ENCODE data around the gene SNX13.

The SNX13 gene

GRCh38 chr7:17965603-17966002 is 25.3 kb upstream of the SNX13 start:
- DNase-seq (ENCODE audit: low read depth): no peak
- no peak overlapping the region for H3K4me3 ChIP-seq (ENCODE audit: low read depth, low read length)
- TF ChIP-seq CTCF (IDR thresholded peaks at IDR 0.05; ENCODE audit: insufficient read depth, low read depth, low read length, missing control alignments): no peak

DNA sequence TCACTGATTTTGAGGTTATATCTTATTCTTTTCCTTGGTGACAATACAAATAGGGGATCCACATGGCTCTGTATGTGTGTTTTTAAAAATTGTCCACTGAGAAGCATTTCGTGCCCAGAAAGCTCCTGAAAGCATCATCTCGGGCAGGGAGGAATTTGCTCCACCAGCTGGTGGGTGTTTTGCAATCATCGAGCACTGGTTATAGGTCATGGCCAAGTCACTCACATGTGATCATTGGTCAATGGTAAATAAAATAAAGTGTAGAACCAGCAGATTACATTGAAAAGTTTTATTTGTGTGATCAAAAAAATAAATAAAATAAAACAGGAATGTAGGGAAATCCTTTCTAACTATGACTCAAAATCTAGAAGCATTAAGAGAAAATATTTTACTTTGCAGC is 23.0 kb upstream of the SNX13 start:
- no peak overlapping the region for H3K4me3 ChIP-seq (ENCODE audit: low read depth, low read length)
- no peak for DNase-seq (ENCODE audit: low read depth)
- TF ChIP-seq CTCF (IDR thresholded peaks at IDR 0.05; ENCODE audit: insufficient read depth, low read depth, low read length, missing control alignments): no peak

GRCh38 chr7:17962652-17963051 is 22.4 kb upstream of the SNX13 start:
- no peak for TF ChIP-seq CTCF (IDR thresholded peaks at IDR 0.05; ENCODE audit: insufficient read depth, low read depth, low read length, missing control alignments)
- H3K4me3 ChIP-seq (ENCODE audit: low read depth, low read length): no peak overlapping the region
- DNase-seq (ENCODE audit: low read depth): no peak

DNA sequence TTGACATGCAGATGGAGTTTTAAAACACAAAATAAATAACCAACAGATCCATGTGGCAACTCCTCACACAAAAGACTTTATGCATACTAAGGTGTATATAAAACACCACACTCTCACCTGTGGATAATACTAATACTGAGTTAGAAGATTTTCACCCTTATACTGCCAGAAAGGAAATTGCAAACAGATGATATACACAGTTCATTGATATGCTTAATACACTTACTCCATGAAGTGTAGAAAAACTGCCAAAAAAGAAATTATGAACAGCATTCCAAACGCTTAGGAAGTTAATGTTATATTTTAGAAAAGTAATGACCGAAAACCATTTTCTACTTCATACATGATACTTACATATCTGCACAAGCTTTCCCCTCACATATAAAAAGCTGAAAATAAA is 17.6 kb upstream of the SNX13 start:
- no peak for TF ChIP-seq CTCF (IDR thresholded peaks at IDR 0.05; ENCODE audit: insufficient read depth, low read depth, low read length, missing control alignments)
- H3K4me3 ChIP-seq (ENCODE audit: low read depth, low read length): no peak overlapping the region
- DNase-seq (ENCODE audit: low read depth): no peak

DNA sequence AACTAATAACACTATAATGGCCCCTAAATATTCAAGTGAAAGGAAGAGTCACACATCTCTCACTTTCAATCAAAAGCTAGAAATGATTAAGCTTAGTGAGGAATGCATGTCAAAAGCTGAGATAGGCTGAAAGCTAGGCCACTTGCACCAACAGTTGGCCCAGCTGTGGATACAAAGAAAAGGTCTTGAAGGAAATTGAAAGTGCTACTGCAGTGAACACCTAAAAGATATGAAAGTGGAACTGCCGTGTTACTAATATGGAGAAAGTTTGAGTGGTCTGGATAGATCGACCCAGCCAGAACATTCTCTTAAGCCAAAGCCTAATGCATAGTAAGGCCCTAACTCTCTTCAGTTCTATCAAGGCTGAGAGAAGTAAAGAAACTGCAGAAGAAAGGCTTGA is 12.1 kb upstream of the SNX13 start:
- TF ChIP-seq CTCF (IDR thresholded peaks at IDR 0.05; ENCODE audit: insufficient read depth, low read depth, low read length, missing control alignments): no peak
- DNase-seq (ENCODE audit: low read depth): peak; percentile 86

DNA sequence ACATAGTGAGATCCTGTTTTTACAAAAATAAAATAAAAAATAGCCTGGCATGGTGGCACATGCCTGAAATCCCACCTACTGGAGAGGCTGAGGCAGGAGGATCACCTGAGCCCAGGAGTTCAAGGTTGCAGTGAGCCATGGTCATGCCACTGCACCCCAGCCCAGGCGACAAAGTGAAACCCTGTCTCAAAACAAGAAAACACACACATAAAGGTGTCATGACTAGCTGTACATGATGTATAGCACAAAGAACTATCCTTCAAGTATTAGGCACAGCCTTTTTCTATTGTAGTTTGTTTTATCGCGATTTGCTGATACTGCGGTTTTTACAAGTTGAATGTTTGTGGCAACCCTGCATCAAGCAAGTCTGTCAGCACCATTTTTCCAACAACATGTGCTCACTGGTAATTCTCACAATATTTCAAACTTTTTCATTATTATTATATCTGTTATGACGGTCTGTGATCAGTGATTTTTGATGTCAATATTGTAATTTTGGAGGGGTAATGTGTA is 11.5 kb upstream of the SNX13 start:
- no peak overlapping the region for H3K4me3 ChIP-seq (ENCODE audit: low read depth, low read length)
- TF ChIP-seq CTCF (IDR thresholded peaks at IDR 0.05; ENCODE audit: insufficient read depth, low read depth, low read length, missing control alignments): no peak
- DNase-seq (ENCODE audit: low read depth): peak; percentile 2

More for the DNA sequence above, 12.1 kb upstream of the SNX13 start:
- H3K4me3 ChIP-seq (ENCODE audit: low read depth, low read length): no peak overlapping the region

DNA sequence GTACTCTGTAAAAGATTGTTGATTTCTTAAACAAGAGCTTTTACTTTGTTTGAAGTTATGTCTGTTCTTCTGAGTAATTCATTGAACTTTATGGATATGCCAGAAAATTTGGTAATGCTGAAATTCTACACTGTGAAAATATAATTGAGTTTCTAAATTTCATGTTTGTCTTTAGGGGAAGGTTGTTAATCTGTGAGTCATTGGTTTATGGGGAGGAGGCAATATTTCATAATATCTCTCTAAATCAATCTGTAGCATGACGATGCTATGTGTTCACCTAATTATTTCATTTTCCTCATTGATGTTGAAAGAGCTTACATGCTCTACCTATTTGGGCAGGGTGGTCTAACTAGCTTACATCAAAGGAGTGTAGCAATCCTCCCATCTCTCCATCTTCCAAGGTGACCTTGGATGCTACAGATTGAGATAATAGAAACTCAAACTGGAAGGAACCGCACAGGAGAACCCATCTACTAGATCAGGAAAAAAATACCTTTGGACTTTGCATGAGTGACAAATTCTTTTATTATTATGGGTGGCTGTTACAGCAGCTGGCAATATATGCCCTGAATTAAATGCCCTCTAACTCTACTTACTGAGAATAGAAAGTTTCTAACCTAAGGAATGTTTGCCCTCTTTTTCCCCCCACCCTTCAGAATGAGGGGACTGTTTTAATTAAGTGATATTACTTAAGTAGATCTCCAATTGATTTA is 8.4 kb upstream of the SNX13 start:
- DNase-seq (ENCODE audit: low read depth): no peak
- no peak overlapping the region for H3K4me3 ChIP-seq (ENCODE audit: low read depth, low read length)
- TF ChIP-seq CTCF (IDR thresholded peaks at IDR 0.05; ENCODE audit: insufficient read depth, low read depth, low read length, missing control alignments): no peak

All from GM12865 (cell line).